Choroid plexus epithelial cell (primary cell): ENCODE results near the gene TTC39A.
A peak's percentile ranks its signal among the peaks of the same experiment; 100 is the strongest.

Source experiments
- DNase-seq: peaks from one replicate; pipeline ENCODE4 v3.0.0-alpha.2; 2010; ENCODE audit warnings: low read depth
- H3K4me3 ChIP-seq: 2 replicates; pipeline ENCODE4 v1.5.1; 2011; ENCODE audit warnings: low read depth, mild to moderate bottlenecking, control low read depth, low read length, moderate library complexity
- CTCF ChIP-seq: conservative IDR thresholded peaks from 2 replicates; pipeline ENCODE4 v1.5.1; 2011; ENCODE audit warnings: low read depth, mild to moderate bottlenecking, control low read depth, inconsistent platforms, low read length, moderate library complexity

TTC39A gene

GRCh38 chr1:51297401-51298321 lies 32.7 kb downstream of the TTC39A start:
- peak overlapping the region; percentile 56 for H3K4me3 ChIP-seq
- no peak for TF ChIP-seq CTCF
- no peak for DNase-seq

GRCh38 chr1:51296383-51297357 lies 33.7 kb downstream of the TTC39A start:
- DNase-seq = peak; percentile 83
- peak overlapping the region; percentile 56 for H3K4me3 ChIP-seq
- TF ChIP-seq CTCF = peak; percentile 95

DNA sequence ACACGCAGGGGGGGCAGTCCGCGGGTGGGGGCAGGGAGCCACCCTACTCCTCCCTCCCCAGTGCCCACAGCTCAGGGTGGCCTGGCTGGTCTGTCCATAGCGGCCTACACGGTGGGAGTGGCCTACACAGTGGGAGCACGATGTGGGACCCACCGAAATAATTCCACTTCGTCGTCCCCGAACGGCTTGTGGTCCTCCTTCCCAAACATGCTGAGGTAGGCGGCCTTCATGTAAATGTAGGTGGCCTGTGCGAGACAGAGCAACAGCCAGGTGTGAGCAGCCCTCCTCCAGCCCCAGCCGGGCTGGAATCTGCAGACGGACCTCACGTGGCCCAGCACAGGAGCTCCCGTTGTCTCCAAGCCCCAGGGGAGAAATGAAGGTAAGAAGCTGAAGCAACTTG lies 34.4 kb downstream of the TTC39A start:
- no peak overlapping the region for H3K4me3 ChIP-seq
- no peak for DNase-seq
- TF ChIP-seq CTCF = no peak

DNA sequence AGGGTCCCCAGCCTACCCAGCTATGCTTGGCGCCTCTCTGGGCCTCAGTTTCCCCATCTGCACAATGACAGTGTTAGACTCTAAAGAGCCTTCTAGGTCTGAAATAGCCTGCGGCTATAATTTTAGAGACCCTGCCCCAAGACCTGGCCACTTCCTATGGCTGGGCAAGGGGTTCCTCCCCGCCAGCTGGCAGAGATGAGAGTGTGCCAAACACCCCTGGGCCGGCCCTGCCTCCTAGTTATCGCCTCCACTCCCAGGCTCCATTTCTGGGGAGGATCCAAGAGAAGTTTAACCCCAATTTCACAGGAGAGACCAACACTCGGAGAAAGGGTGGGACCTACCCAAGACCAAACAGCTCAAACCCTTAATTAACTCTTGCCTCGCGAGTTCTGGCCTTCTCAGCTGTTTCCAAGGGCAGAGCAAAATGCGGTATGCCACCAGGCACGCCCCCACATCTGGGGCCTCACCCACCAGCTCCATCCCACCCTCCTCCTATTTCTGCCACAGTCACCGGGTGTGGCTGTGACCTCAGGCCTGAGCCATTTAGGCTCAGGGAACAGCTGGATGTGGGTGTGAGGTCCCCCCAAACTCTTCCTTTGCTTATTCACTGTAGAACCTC lies 35.7 kb downstream of the TTC39A start:
- H3K4me3 ChIP-seq = no peak overlapping the region
- no peak for DNase-seq
- no peak for TF ChIP-seq CTCF

GRCh38 chr1:51293898-51294515 lies 36.4 kb downstream of the TTC39A start:
- no peak for TF ChIP-seq CTCF
- H3K4me3 ChIP-seq = no peak overlapping the region
- no peak for DNase-seq

DNA sequence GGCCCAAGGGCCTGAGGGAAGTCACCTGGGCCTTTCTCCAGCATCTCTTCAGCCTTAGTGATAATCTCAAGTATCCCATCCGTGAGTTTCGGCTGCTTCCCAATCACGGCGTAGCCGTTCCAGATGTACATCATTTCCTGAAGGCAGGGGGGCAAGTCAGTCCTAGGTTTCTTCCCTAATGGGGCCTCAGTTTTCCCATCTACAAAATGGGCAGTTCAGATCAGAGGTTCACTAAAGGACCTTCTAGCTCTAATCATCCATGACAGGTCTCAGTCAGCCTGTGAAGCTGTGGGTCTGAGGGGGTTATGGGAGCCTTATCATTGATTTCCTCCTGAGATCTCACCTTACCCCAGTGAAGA lies 39.9 kb downstream of the TTC39A start:
- H3K4me3 ChIP-seq = no peak overlapping the region
- DNase-seq = no peak
- no peak for TF ChIP-seq CTCF
